Stimulated activated CD4-positive, alpha-beta T cell treated with anti-CD3 and anti-CD28 coated beads, Interleukin-2, amount 100 ng/mL, for 48 hours (primary cell): ENCODE measurements around the gene OR4E2.
A peak's percentile ranks its signal among the peaks of the same experiment; 100 is the strongest.
"Not testable (repeated sequence)": the region's sequence is repeated elsewhere in the genome, so short reads cannot be mapped to it uniquely, and the experiment has no call there.

Source experiments
- DNase-seq, 2 donors: peaks; one replicate each; pipeline ENCODE4 v3.0.0-alpha.2; 2020

OR4E2 gene

DNA sequence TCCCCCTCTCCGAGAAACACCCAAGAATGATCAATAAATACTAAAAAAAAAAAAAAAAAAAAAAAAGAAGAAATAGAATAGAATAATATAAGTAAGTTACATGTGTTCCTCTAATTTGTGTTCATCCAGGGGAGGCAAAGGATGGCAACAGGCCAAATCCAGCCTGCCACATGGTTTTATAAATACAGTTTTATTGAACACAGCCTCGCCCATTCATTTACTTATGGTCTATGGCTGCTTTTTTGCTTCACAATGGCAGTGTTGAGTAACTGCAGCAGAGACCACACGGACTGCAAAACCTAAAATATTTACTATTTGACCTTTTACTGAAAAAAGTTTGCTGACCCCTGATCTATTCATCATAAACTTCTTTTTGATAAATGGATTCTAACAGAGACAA, 44.9 kb downstream of the OR4E2 start:
- not testable (repeated sequence) for DNase-seq

DNA sequence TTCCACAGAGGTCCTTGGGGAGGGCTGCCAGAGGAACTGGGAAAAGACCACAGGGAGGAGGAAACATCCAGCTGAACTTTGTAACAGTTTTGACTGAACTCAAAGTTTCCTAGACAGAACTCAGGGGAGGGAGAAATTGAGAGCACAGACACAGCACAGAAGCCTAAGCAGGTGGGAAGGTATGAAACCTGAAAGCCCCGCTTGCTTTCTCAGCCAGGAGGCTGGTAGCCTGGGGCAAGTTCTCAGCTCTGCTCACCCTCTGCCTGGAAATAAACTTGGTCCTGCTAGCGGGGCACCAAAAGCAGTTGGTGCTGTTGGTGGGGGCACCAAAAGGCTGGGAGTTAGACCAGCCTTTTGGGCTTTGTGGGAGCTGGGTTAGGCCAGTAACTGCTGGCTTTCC, 45.9 kb downstream of the OR4E2 start:
- no peak for DNase-seq

DNA sequence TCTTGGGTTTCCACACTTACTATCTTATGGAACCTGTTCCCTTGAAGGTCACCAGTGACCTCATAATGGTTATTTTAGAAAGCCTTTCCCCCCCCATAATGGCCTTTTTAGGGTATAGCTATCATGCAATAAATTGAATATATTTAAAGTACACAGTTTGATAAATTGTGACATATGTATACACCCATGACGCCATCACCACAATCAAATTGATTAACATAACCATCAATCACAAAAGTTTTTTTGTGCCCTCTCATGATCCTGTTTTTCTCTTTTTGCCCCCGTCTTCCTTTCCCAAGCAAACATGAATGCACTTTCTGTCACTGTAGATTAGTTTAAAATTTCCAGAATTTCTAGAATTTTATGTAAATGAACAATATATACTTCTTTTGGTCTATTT, 48.7 kb downstream of the OR4E2 start:
- no peak for DNase-seq

DNA sequence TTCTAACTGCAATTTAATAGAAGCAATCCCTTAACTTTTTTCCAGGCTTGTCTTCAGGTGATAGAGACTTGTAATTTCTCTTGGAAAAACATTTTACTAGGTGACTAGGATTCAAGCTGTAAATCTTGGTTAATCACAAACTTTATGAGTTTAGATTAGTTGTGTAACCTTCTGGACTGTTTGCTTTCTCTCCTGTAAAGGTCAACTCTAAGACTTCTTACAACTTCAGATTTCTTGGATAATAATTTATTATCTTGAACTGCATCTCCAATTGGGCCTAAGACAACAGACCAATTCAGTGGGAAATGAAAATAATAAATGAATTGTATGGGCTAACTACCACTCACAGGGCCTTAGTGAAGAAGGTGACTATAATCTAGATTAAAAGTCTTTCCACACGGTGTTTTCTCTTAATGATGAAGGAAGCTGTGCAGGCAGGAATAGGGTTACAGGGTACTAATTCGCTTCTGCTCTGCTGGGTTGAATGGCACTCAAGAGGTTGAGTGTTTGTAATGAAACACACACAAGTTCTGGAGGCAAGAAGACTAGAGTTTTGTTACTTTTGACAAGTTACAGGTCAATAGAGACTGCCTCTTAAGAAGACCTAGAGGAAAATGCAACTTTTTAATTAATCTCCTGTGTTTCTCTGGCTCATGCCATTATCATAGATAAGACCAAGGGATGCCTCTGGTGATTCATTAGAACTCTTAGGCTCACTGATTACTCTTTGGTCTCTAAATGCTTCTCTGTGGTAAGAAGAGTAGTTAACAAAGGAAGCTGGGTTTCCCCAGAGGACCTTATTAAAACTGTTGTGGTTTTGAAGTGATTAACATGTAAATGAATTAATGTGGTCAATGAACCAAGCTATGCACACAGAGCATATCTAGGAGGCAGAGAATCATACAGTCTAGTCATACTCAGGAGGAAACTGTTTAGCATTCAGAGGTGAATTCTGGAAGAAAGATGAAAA, 50.0 kb downstream of the OR4E2 start:
- DNase-seq = no peak

DNA sequence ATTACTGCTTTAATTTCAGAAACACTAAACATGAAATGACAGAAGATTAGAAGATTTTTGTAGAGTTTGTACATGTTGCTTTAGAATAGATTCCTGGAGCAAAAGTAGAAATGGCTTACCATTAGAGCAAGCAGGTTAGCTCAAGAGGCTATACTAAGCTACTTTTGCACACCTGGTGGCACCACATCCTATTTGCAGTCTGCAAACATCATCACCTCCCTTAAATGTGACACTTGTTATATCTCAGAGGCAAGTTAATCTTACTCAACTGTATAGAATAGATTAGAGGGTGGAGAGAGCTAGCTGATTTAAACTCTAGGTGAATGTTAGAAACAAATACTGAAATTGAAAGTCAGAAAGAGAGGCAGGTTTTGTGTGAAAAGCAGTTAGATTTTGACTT, 50.7 kb downstream of the OR4E2 start:
- no peak for DNase-seq

DNA sequence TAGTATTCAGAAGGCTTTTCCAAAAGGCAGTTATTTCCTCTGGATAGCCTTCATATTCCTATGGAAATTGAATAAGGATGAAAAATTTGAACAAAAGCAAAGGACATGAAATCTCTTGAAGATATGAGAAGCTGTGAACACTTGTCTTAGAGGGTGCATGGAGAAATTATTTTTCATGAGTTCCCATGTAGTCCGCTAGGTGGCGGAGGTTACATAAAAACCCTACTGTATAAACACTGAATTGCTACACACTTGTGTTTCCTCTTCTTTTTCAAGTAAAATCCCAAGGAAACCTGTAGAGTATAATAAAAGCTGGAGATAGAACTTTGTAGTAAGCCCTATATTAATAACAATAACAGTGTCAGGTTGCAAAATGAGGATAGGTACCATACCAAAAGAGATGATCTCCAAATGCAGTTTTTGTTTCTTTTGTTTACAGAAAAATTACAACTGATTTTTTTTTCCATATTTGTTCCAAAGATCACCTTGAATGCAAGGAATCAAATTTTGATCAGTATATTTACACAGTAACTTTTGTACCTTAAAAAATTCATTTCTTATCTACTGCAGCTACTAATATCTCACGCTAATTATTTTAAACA, 57.8 kb downstream of the OR4E2 start:
- peak; percentile 9 to 15 for DNase-seq

DNA sequence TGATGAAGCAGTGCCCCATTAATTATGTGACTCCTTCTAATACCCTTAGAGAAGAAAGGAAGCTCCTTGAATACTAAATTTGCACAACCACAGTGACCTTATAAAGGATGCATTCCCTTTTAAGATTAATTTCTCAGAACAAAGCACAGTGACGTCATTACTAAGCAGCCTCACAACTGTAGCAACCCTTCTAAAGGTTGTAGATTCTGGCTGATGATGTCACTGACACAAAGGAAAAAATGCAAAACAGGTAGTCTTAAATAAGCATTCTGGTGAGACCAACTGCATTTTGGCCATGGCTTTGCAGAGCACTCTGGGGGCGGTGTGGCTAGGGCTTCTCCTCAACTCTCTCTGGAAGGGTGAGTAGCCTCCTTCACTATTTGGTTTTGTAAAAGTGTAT, 58.4 kb downstream of the OR4E2 start:
- no peak for DNase-seq

DNA sequence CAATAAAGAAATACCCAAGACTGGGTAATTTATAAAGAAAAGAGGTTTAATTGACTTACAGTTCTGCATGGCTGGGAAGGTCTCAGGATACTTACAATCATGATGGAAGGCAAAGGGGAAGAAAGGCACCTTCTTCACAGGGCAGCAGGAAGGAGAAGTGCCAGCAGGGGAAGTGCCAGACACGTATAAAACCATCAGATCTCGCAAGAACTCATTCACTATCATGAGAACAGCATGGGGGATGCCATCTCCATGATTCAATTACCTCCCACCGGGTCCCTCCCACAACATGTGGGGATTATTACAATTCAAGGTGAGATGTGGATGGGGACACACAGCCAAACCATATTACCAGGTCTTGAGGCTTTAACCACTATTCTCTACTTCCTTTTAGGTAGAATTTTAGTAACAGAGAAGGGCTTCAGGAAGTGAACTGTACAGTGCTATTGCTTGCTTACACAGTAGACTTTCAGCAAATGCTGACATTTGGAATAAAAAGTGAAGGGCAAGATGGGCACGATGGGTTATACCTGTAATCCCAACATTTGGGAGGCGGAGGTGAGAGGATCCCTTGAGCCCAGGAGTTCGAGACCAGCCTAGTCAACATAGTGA, 60.8 kb downstream of the OR4E2 start:
- DNase-seq = no peak
